ENCODE data around the gene CATSPER4.
"Not testable (repeated sequence)": the region's sequence is repeated elsewhere in the genome, so short reads cannot be mapped to it uniquely, and the experiment has no call there.

CATSPER4 gene

GRCh38 chr1:26197301-26197700 lies 6.9 kb downstream of the CATSPER4 start:
- DNase-seq: no peak

- no peak for DNase-seq
Observed at GRCh38 chr1:26197813-26198212, 7.4 kb downstream of the CATSPER4 start.

- DNase-seq: no peak
Observed at GRCh38 chr1:26200413-26200812, 10.0 kb downstream of the CATSPER4 start.

GRCh38 chr1:26203642-26204318 lies 13.4 kb downstream of the CATSPER4 start:
- DNase-seq: no peak

GRCh38 chr1:26210147-26210870 lies 19.9 kb downstream of the CATSPER4 start:
- no peak for DNase-seq

- no peak for DNase-seq
Observed at GRCh38 chr1:26212726-26213125, 22.3 kb downstream of the CATSPER4 start.

- no peak for DNase-seq
Observed at GRCh38 chr1:26213335-26213905, 23.0 kb downstream of the CATSPER4 start.

GRCh38 chr1:26215246-26215645 lies 24.8 kb downstream of the CATSPER4 start:
- DNase-seq: no peak

- no peak for DNase-seq
Observed at GRCh38 chr1:26218906-26219494, 28.6 kb downstream of the CATSPER4 start.

GRCh38 chr1:26220199-26220912 lies 30.0 kb downstream of the CATSPER4 start:
- DNase-seq: no peak

- no peak for DNase-seq
Observed at GRCh38 chr1:26221094-26221493, 30.7 kb downstream of the CATSPER4 start.

GRCh38 chr1:26224606-26225005 lies 34.2 kb downstream of the CATSPER4 start:
- no peak for DNase-seq

- DNase-seq: no peak
Observed at GRCh38 chr1:26225033-26225831, 34.8 kb downstream of the CATSPER4 start.

GRCh38 chr1:26230682-26231081 lies 40.3 kb downstream of the CATSPER4 start:
- DNase-seq: not testable (repeated sequence)

- DNase-seq: peak; percentile 92
Observed at GRCh38 chr1:26233903-26234643, 43.7 kb downstream of the CATSPER4 start, which contains the start of gene CEP85. CEP85 (plus strand) TSS chr1:26234200; CDS start chr1:26239784, 5,584 bp downstream.

GRCh38 chr1:26234644-26235370 lies 44.4 kb downstream of the CATSPER4 start:
- DNase-seq: peak; percentile 34

GRCh38 chr1:26237230-26237966 lies 47.0 kb downstream of the CATSPER4 start:
- no peak for DNase-seq

- no peak for DNase-seq
Observed at GRCh38 chr1:26239936-26240335, 49.5 kb downstream of the CATSPER4 start.

Measured in SHP77 treated with DMSO at 0.1 percent for 48 hours (cell line).